Measurements from ENCODE around the gene ZNF358.

The ZNF358 gene

GRCh38 chr19:7489609-7490044, 26.3 kb upstream of the ZNF358 start:
- DNase-seq (ENCODE audit: low read depth), result no peak

- DNase-seq (ENCODE audit: low read depth), result no peak
These were observed 23.8 kb upstream of the ZNF358 start for GRCh38 chr19:7492142-7492541.

- DNase-seq (ENCODE audit: low read depth), result no peak
These were observed 23.3 kb upstream of the ZNF358 start for GRCh38 chr19:7492558-7492957.

GRCh38 chr19:7494416-7495098, 21.3 kb upstream of the ZNF358 start:
- DNase-seq (ENCODE audit: low read depth), result no peak

- DNase-seq (ENCODE audit: low read depth), result no peak
These were observed 18.6 kb upstream of the ZNF358 start for GRCh38 chr19:7497292-7497691.

- peak; percentile 26 for DNase-seq (ENCODE audit: low read depth)
These were observed 15.0 kb upstream of the ZNF358 start for GRCh38 chr19:7500811-7501450.

GRCh38 chr19:7502552-7502951, 13.4 kb upstream of the ZNF358 start:
- DNase-seq (ENCODE audit: low read depth), result no peak

GRCh38 chr19:7504684-7505083, 11.2 kb upstream of the ZNF358 start:
- no peak for DNase-seq (ENCODE audit: low read depth)

GRCh38 chr19:7505288-7505681, 10.6 kb upstream of the ZNF358 start:
- no peak for DNase-seq (ENCODE audit: low read depth)

GRCh38 chr19:7505682-7506384, 10.1 kb upstream of the ZNF358 start:
- no peak for DNase-seq (ENCODE audit: low read depth)

GRCh38 chr19:7506385-7507328, 9.2 kb upstream of the ZNF358 start:
- no peak for DNase-seq (ENCODE audit: low read depth)

GRCh38 chr19:7507884-7508283, 8.0 kb upstream of the ZNF358 start:
- DNase-seq (ENCODE audit: low read depth), result no peak

GRCh38 chr19:7509625-7510024, 6.3 kb upstream of the ZNF358 start:
- no peak for DNase-seq (ENCODE audit: low read depth)

GRCh38 chr19:7512400-7512851, 3.5 kb upstream of the ZNF358 start:
- DNase-seq (ENCODE audit: low read depth), result no peak

GRCh38 chr19:7513809-7514642, 1.9 kb upstream of the ZNF358 start:
- DNase-seq (ENCODE audit: low read depth), result no peak

- no peak for DNase-seq (ENCODE audit: low read depth)
These were observed 726 bp upstream of the ZNF358 start for GRCh38 chr19:7515110-7515644.

- no peak for DNase-seq (ENCODE audit: low read depth)
These were observed 430 bp downstream of the ZNF358 start for GRCh38 chr19:7516333-7516732.

- DNase-seq (ENCODE audit: low read depth), result no peak
These were observed 975 bp downstream of the ZNF358 start for GRCh38 chr19:7516878-7517277.

- no peak for DNase-seq (ENCODE audit: low read depth)
These were observed 3.6 kb downstream of the ZNF358 start for GRCh38 chr19:7519361-7520130.
